Measurements from ENCODE around the gene SLF2.

SLF2 gene

GRCh38 chr10:100901051-100901450 lies 11.7 kb upstream of the SLF2 start:
- no peak for DNase-seq (ENCODE audit: low read depth, low spot score)

- no peak for DNase-seq (ENCODE audit: low read depth, low spot score)
These were observed 10.1 kb upstream of the SLF2 start for GRCh38 chr10:100902622-100903021.

- no peak for DNase-seq (ENCODE audit: low read depth, low spot score)
These were observed 7.8 kb upstream of the SLF2 start for GRCh38 chr10:100904917-100905316.

GRCh38 chr10:100907175-100907574 lies 5.6 kb upstream of the SLF2 start:
- DNase-seq (ENCODE audit: low read depth, low spot score): no peak

GRCh38 chr10:100907773-100908363 lies 4.9 kb upstream of the SLF2 start:
- no peak for DNase-seq (ENCODE audit: low read depth, low spot score)

- no peak for DNase-seq (ENCODE audit: low read depth, low spot score)
These were observed 4.4 kb upstream of the SLF2 start for GRCh38 chr10:100908378-100908777.

GRCh38 chr10:100909501-100910263 lies 3.1 kb upstream of the SLF2 start:
- no peak for DNase-seq (ENCODE audit: low read depth, low spot score)

GRCh38 chr10:100911472-100911871 lies 1.3 kb upstream of the SLF2 start:
- DNase-seq (ENCODE audit: low read depth, low spot score): no peak

GRCh38 chr10:100912013-100912604 lies 654 bp upstream of the SLF2 start:
- no peak for DNase-seq (ENCODE audit: low read depth, low spot score)

GRCh38 chr10:100913470-100913865 lies 705 bp downstream of the SLF2 start:
- DNase-seq (ENCODE audit: low read depth, low spot score): no peak

GRCh38 chr10:100917071-100917470 lies 4.3 kb downstream of the SLF2 start:
- no peak for DNase-seq (ENCODE audit: low read depth, low spot score)

GRCh38 chr10:100923580-100923979 lies 10.8 kb downstream of the SLF2 start:
- DNase-seq (ENCODE audit: low read depth, low spot score): no peak

GRCh38 chr10:100927266-100927665 lies 14.5 kb downstream of the SLF2 start:
- no peak for DNase-seq (ENCODE audit: low read depth, low spot score)

GRCh38 chr10:100928039-100928438 lies 15.3 kb downstream of the SLF2 start:
- DNase-seq (ENCODE audit: low read depth, low spot score): no peak

- DNase-seq (ENCODE audit: low read depth, low spot score): no peak
These were observed 17.6 kb downstream of the SLF2 start for GRCh38 chr10:100930368-100930767.

GRCh38 chr10:100934084-100934659 lies 21.4 kb downstream of the SLF2 start:
- no peak for DNase-seq (ENCODE audit: low read depth, low spot score)

GRCh38 chr10:100939763-100940344 lies 27.1 kb downstream of the SLF2 start:
- DNase-seq (ENCODE audit: low read depth, low spot score): no peak

- no peak for DNase-seq (ENCODE audit: low read depth, low spot score)
These were observed 29.5 kb downstream of the SLF2 start for GRCh38 chr10:100942229-100942628.

GRCh38 chr10:100943508-100943907 lies 30.7 kb downstream of the SLF2 start:
- no peak for DNase-seq (ENCODE audit: low read depth, low spot score)

GRCh38 chr10:100945754-100946153 lies 33.0 kb downstream of the SLF2 start:
- DNase-seq (ENCODE audit: low read depth, low spot score): no peak

GRCh38 chr10:100948916-100949315 lies 36.2 kb downstream of the SLF2 start:
- DNase-seq (ENCODE audit: low read depth, low spot score): no peak

- no peak for DNase-seq (ENCODE audit: low read depth, low spot score)
These were observed 47.5 kb downstream of the SLF2 start for GRCh38 chr10:100960251-100960650.

All from smooth muscle cell of the brain vasculature (primary cell).